Measurements from ENCODE around the gene KCNJ10.

- TF ChIP-seq CTCF (IDR thresholded peaks at IDR 0.05; ENCODE audit: insufficient read depth, low read length) = no peak
- TF ChIP-seq GABPA (IDR thresholded peaks at IDR 0.05; ENCODE audit: low read depth) = no peak
- no peak for TF ChIP-seq SPI1 (IDR thresholded peaks at IDR 0.05; ENCODE audit: borderline replicate concordance, low read depth)
- no peak for TF ChIP-seq POLR2AphosphoS5 (IDR thresholded peaks at IDR 0.05; ENCODE audit: low read depth)
Observed at GRCh38 chr1:160079448-160079847, 9.5 kb upstream of the KCNJ10 start.
